IMR-90 (cell line): ENCODE data around the gene MCTP1. TPM values are rescaled to one million over a fixed set of nuclear protein-coding genes. Genes with fewer than 3 reads are reported as not detected.

Source experiments
- ATAC-seq: fragments of 200-7000 bp; cut with Tn5 transposase; 2 replicates; pipeline ENCODE4 v1.9.1; 2020; ENCODE audit warnings: low read depth, mild to moderate bottlenecking, moderate library complexity
- BruUV-seq: library from RNA; stranded (reverse); fragments of 400-500 nt; replicated peaks from 2 replicates; lab custom pipeline; 2021; lab: Mats Ljungman, UMichigan
- CTCF ChIA-PET: fragments of 300-600 bp; formaldehyde crosslinking; extraction: SDS; loops from one replicate; lab custom pipeline; 2021; ENCODE audit warnings: antibody characterized with exemption; lab: Yijun Ruan, JAX
- POLR2A ChIA-PET: fragments of 300-600 bp; sonication (Branson Sonifier 250); formaldehyde crosslinking; loops from one replicate; lab custom pipeline; 2022; ENCODE audit warnings: antibody characterized with exemption; ENCODE audit not compliant: unreplicated experiment; lab: Charles Lee
- DNase-seq: peaks from one replicate; pipeline ENCODE4 v3.0.0; 2013
- H2AFZ ChIP-seq: replicated peaks from 2 replicates; pipeline ENCODE3; 2013; ENCODE audit warnings: low read length, mild to moderate bottlenecking; ENCODE audit not compliant: poor library complexity
- H2AK5ac ChIP-seq: 2 replicates; pipeline ENCODE4 v1.6.1; 2013; ENCODE audit warnings: low read depth, low read length, inconsistent platforms
- H2AK9ac ChIP-seq: replicated peaks from 2 replicates; pipeline ENCODE3; 2013; ENCODE audit warnings: mild to moderate bottlenecking, low read depth, low read length, moderate library complexity; ENCODE audit not compliant: poor library complexity
- H2BK120ac ChIP-seq: 2 replicates; pipeline ENCODE4 v1.6.1; 2013; ENCODE audit warnings: low read depth, low read length, inconsistent platforms
- H2BK15ac ChIP-seq: 3 replicates; pipeline ENCODE4 v1.6.1; 2013; ENCODE audit warnings: low read depth, low read length, inconsistent platforms
- H2BK20ac ChIP-seq: 2 replicates; pipeline ENCODE4 v1.6.1; 2013; ENCODE audit warnings: low read depth, mild to moderate bottlenecking, inconsistent platforms, low read length, moderate library complexity
- H2BK5ac ChIP-seq: 2 replicates; pipeline ENCODE4 v1.6.1; 2013; ENCODE audit warnings: mild to moderate bottlenecking, low read depth, low read length, inconsistent platforms; ENCODE audit not compliant: poor library complexity, severe bottlenecking
- H3K14ac ChIP-seq: replicated peaks from 2 replicates; pipeline ENCODE4 v1.6.1; 2013; ENCODE audit warnings: low read depth, low read length, inconsistent platforms
- H3K18ac ChIP-seq: 2 replicates; pipeline ENCODE4 v1.6.1; 2013; ENCODE audit warnings: low read depth, low read length, control low read depth
- H3K23ac ChIP-seq: 2 replicates; pipeline ENCODE4 v1.6.1; 2013; ENCODE audit warnings: low read depth, low read length, inconsistent platforms
- H3K27ac ChIP-seq: 2 replicates; pipeline ENCODE4 v1.5.1; 2013; ENCODE audit warnings: mild to moderate bottlenecking, control low read depth, low read length; ENCODE audit not compliant: insufficient read depth
- H3K27me3 ChIP-seq: 2 replicates; pipeline ENCODE4 v1.6.1; 2013; ENCODE audit warnings: low read length; ENCODE audit not compliant: control insufficient read depth, insufficient read depth
- H3K36me3 ChIP-seq: 2 replicates; pipeline ENCODE4 v1.6.1; 2013; ENCODE audit warnings: low read length, mixed read lengths; ENCODE audit not compliant: control insufficient read depth, insufficient read depth
- H3K4ac ChIP-seq: 2 replicates; pipeline ENCODE4 v1.6.1; 2013; ENCODE audit warnings: low read depth, low read length, inconsistent platforms
- H3K4me1 ChIP-seq: 2 replicates; pipeline ENCODE4 v1.6.1; 2013; ENCODE audit warnings: low read length, mixed read lengths; ENCODE audit not compliant: control insufficient read depth, insufficient read depth
- H3K4me2 ChIP-seq: 2 replicates; pipeline ENCODE4 v1.6.1; 2013; ENCODE audit warnings: low read depth, mild to moderate bottlenecking, control low read depth, low read length, moderate library complexity
- H3K4me3 ChIP-seq: 2 replicates; pipeline ENCODE4 v1.5.1; 2013; ENCODE audit warnings: low read depth, mild to moderate bottlenecking, control low read depth, low read length, moderate library complexity; ENCODE audit not compliant: insufficient read depth
- H3K56ac ChIP-seq: 2 replicates; pipeline ENCODE4 v1.6.1; 2013; ENCODE audit warnings: low read length, inconsistent platforms; ENCODE audit not compliant: insufficient read depth; ENCODE audit errors: extremely low read depth
- H3K79me1 ChIP-seq, 2 experiments: 2 replicates each; pipeline ENCODE4 v1.6.1; 2013; ENCODE audit warnings: low read length in 2 of 2, inconsistent platforms in 1 of 2, low read depth in 1 of 2
- H3K9ac ChIP-seq: 2 replicates; pipeline ENCODE4 v1.6.1; 2013; ENCODE audit warnings: low read depth, low read length, control low read depth
- H3K9me1 ChIP-seq: 2 replicates; pipeline ENCODE4 v1.6.1; 2013; ENCODE audit warnings: low read length, inconsistent platforms; ENCODE audit not compliant: insufficient read depth
- H3K9me3 ChIP-seq: 2 replicates; pipeline ENCODE4 v1.6.1; 2013; ENCODE audit warnings: low read length; ENCODE audit not compliant: control insufficient read depth, insufficient read depth
- H4K20me1 ChIP-seq: 2 replicates; pipeline ENCODE4 v1.6.1; 2013; ENCODE audit warnings: low read length, inconsistent platforms; ENCODE audit not compliant: insufficient read depth
- H4K5ac ChIP-seq: 2 replicates; pipeline ENCODE4 v1.6.1; 2013; ENCODE audit warnings: mild to moderate bottlenecking, low read depth, low read length, control low read depth
- H4K8ac ChIP-seq, 2 experiments: 2 replicates each; pipeline ENCODE4 v1.6.1; 2013; ENCODE audit warnings: low read depth in 2 of 2, low read length in 2 of 2, control low read depth in 1 of 2, inconsistent platforms in 1 of 2
- H4K91ac ChIP-seq: 2 replicates; pipeline ENCODE4 v1.6.1; 2013; ENCODE audit warnings: low read depth, low read length, inconsistent platforms; ENCODE audit not compliant: insufficient read depth
- CEBPB ChIP-seq: IDR thresholded peaks from 2 replicates; pipeline ENCODE4 v1.6.1; 2012; ENCODE audit warnings: low read depth, low read length, improper control_type of control experiment
- FOS ChIP-seq: fragments of 150-350 bp; IDR thresholded peaks from 2 replicates; pipeline ENCODE4 v1.6.1; 2016; ENCODE audit warnings: low read depth, low read length
- MAZ ChIP-seq: IDR thresholded peaks from 2 replicates; pipeline ENCODE4 v1.6.1; 2012; ENCODE audit warnings: low read depth, mild to moderate bottlenecking, low read length, improper control_type of control experiment, moderate library complexity, borderline replicate concordance
- NFE2L2 ChIP-seq: fragments of 150-350 bp; IDR thresholded peaks from 2 replicates; pipeline ENCODE4 v1.6.1; 2016; ENCODE audit warnings: low read depth, mild to moderate bottlenecking, low read length
- POLR2A ChIP-seq: IDR thresholded peaks from 2 replicates; pipeline ENCODE4 v1.6.1; 2012; ENCODE audit warnings: mild to moderate bottlenecking, low read depth, low read length
- RCOR1 ChIP-seq: IDR thresholded peaks from 2 replicates; pipeline ENCODE4 v1.6.1; 2012; ENCODE audit warnings: mild to moderate bottlenecking, low read length, improper control_type of control experiment; ENCODE audit not compliant: insufficient replicate concordance
- RFX5 ChIP-seq: IDR thresholded peaks from 2 replicates; pipeline ENCODE4 v1.8.0; 2012; ENCODE audit warnings: low read depth, mild to moderate bottlenecking, low read length, moderate library complexity
- SMC3 ChIP-seq: fragments of 150-350 bp; IDR thresholded peaks from 2 replicates; pipeline ENCODE4 v1.6.1; 2016; ENCODE audit warnings: low read depth, mild to moderate bottlenecking, antibody characterized with exemption, low read length, moderate library complexity
- WGBS, 2 experiments: methylation state at CpG; one replicate each; pipeline versions ENCODE4 v1.1.5 to v1.1.7; 2013; ENCODE audit warnings: missing lambda C conversion rate in 2 of 2; ENCODE audit not compliant: insufficient read length in 1 of 2; ENCODE audit errors: extremely low coverage in 2 of 2; 5-methylcytosine and 5-hydroxymethylcytosine counted together
- dilution Hi-C: fragments of 300-500 bp; cut with HindIII; formaldehyde crosslinking; loops from one replicate; pipeline ENCODE4 v1.14.3; 2018; ENCODE audit warnings: low sequenced_read_pairs; ENCODE audit not compliant: unreplicated experiment
- in situ Hi-C: fragments of 300-500 bp; cut with MboI; formaldehyde crosslinking; loops from 3 replicates; pipeline ENCODE4 v1.14.3; 2019; ENCODE audit warnings: low sequenced_read_pairs, inconsistent platforms, mixed read lengths
- intact Hi-C: fragments of 100-400 bp; cut with micrococcal nuclease; formaldehyde crosslinking; loops from 2 replicates; pipeline ENCODE4 v1.10.0; 2022
- polyA plus RNA-seq, 3 experiments: library from polyadenylated mRNA; depleted of rRNA; stranded (reverse); fragments of >200 nt; gene quantifications; 2 replicates each; pipeline ENCODE4 v1.2.3, GENCODE V29; 2012; ENCODE audit warnings: low replicate concordance in 1 of 3
- total RNA-seq: library from RNA; depleted of rRNA; stranded (reverse); fragments of >200 nt; gene quantifications from 2 replicates; pipeline ENCODE4 v1.2.3, GENCODE V29; 2012
- TF ChIP-seq, protein P1 (sequence below): conservative IDR thresholded peaks from 2 replicates; pipeline ENCODE4 v1.5.1; 2012; ENCODE audit warnings: mild to moderate bottlenecking, low read depth, low read length, improper control_type of control experiment
- TF ChIP-seq, protein P2 (sequence below): fragments of 150-350 bp; IDR thresholded peaks from 2 replicates; pipeline ENCODE4 v1.6.1; 2016; ENCODE audit warnings: low read depth, mild to moderate bottlenecking, low read length, moderate library complexity, borderline replicate concordance

Gene MCTP1
- total and polyA plus RNA-seq, 2 of the 4 experiments (the other 2 are of a cell fraction) = 0.21 TPM; not detected in 1

DNA sequence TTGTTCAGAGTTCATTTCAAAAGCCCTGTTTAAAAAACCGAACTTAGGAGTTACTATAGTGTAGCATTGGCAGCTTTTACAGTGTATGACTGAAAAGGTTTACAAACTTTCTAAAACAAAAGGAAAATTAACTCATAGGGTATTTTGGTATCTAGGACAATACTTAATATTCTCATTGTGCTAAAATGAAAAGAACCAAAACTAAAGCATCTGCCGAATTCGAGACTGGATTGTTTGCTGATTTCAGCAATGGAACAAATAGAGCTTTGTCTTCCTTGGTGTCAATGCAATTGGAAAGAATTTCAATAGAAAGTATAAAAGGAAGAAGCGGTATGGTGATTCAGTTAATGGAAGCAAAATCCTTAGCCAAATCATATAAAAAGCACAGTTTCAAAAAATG lies 412.4 kb downstream of the MCTP1 start:
- H2AK9ac ChIP-seq = no peak overlapping the region
- H3K9me1 ChIP-seq = no peaks in the 10 kb centered on the region
- H3K56ac ChIP-seq = no peak overlapping the region
- H2BK5ac ChIP-seq = no peak overlapping the region
- H2AK5ac ChIP-seq = no peak overlapping the region
- no peak overlapping the region for H3K9ac ChIP-seq
- TF ChIP-seq NFE2L2 (no peak), RCOR1 (no peak), MAZ (no peak), FOS (no peak), RFX5 (no peak), CEBPB (no peak), SMC3 (no peak), POLR2A (no peak)
- TF ChIP-seq, protein P1, sequence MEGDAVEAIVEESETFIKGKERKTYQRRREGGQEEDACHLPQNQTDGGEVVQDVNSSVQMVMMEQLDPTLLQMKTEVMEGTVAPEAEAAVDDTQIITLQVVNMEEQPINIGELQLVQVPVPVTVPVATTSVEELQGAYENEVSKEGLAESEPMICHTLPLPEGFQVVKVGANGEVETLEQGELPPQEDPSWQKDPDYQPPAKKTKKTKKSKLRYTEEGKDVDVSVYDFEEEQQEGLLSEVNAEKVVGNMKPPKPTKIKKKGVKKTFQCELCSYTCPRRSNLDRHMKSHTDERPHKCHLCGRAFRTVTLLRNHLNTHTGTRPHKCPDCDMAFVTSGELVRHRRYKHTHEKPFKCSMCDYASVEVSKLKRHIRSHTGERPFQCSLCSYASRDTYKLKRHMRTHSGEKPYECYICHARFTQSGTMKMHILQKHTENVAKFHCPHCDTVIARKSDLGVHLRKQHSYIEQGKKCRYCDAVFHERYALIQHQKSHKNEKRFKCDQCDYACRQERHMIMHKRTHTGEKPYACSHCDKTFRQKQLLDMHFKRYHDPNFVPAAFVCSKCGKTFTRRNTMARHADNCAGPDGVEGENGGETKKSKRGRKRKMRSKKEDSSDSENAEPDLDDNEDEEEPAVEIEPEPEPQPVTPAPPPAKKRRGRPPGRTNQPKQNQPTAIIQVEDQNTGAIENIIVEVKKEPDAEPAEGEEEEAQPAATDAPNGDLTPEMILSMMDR = no peak
- TF ChIP-seq, protein P2, sequence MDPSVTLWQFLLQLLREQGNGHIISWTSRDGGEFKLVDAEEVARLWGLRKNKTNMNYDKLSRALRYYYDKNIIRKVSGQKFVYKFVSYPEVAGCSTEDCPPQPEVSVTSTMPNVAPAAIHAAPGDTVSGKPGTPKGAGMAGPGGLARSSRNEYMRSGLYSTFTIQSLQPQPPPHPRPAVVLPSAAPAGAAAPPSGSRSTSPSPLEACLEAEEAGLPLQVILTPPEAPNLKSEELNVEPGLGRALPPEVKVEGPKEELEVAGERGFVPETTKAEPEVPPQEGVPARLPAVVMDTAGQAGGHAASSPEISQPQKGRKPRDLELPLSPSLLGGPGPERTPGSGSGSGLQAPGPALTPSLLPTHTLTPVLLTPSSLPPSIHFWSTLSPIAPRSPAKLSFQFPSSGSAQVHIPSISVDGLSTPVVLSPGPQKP = no peak
- no peak overlapping the region for H3K18ac ChIP-seq
- H3K27ac ChIP-seq = no peak overlapping the region
- no peak overlapping the region for H2BK20ac ChIP-seq
- no peaks in the 10 kb centered on the region for H3K4me1 ChIP-seq
- ATAC-seq (no peak), DNase-seq (no peak)
- ChIA-PET POLR2A (no interaction called here), CTCF (no interaction called here)
- no peaks in the 10 kb centered on the region for H3K36me3 ChIP-seq
- no peak overlapping the region for H3K23ac ChIP-seq
- no peak overlapping the region for H3K14ac ChIP-seq
- no peaks in the 10 kb centered on the region for H3K27me3 ChIP-seq
- in situ Hi-C loops = no loop called here
- no peak overlapping the region for H2BK120ac ChIP-seq
- no peak overlapping the region for H3K4me3 ChIP-seq
- no CpG with 5 or more reads among the region's 4 CpGs for WGBS, 2 experiments
- H3K79me1 ChIP-seq = no peaks in the 10 kb centered on the region
- no peaks in the 10 kb centered on the region for H3K9me3 ChIP-seq
- no peak overlapping the region for H3K4ac ChIP-seq
- dilution Hi-C loops = no loop called here
- H4K8ac ChIP-seq = no peak overlapping the region
- no peak overlapping the region for H4K91ac ChIP-seq
- H2BK15ac ChIP-seq = no peak overlapping the region
- intact Hi-C loops = no loop called here
- no peak overlapping the region for H3K4me2 ChIP-seq
- BruUV-seq = no TSS peak
- H4K5ac ChIP-seq = no peak overlapping the region
- H4K20me1 ChIP-seq = no peaks in the 10 kb centered on the region
- H2AFZ ChIP-seq = no peak overlapping the region
